GM19463 (cell line): ENCODE measurements around the gene ARL14EPL.

Source experiments
- ATAC-seq: cut with Tn5 transposase; IDR thresholded peaks from one replicate; pipeline ENCODE4 v1.9.1; 2021; ENCODE audit warnings: mild to moderate bottlenecking, moderate library complexity; ENCODE audit not compliant: unreplicated experiment

Gene ARL14EPL

GRCh38 chr5:116032094-116032517, at the start of gene ARL14EPL:
ARL14EPL (plus strand) TSS chr5:116032472; CDS start chr5:116051466, 18,994 bp downstream.
- peak; percentile 85 for ATAC-seq

DNA sequence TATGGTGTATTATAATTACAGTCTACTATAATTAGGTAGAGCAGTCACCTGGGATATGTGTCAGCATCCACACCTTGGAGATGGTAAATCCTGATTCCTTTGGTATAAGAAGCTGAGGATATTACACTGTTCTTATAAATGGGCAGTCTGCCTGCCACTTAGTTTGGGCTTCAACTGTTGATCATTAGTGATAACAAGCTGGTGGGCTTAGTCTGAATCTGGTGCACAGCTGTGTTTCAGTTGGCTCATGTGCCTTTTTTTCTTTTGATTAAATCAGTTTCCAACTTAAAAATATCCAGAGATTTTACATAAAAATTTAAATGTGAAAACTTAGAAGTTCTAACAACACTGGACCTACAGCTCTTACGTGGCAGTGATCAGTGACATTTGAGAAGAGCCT, 48.8 kb upstream of the ARL14EPL start:
- no peak for ATAC-seq

- ATAC-seq: no peak
Observed at GRCh38 chr5:115985802-115986757, 46.2 kb upstream of the ARL14EPL start.

GRCh38 chr5:115988002-115988401, 44.3 kb upstream of the ARL14EPL start:
- ATAC-seq: no peak

GRCh38 chr5:115992848-115993350, 39.4 kb upstream of the ARL14EPL start:
- ATAC-seq: no peak

GRCh38 chr5:115995351-115995750, 36.9 kb upstream of the ARL14EPL start:
- ATAC-seq: no peak

DNA sequence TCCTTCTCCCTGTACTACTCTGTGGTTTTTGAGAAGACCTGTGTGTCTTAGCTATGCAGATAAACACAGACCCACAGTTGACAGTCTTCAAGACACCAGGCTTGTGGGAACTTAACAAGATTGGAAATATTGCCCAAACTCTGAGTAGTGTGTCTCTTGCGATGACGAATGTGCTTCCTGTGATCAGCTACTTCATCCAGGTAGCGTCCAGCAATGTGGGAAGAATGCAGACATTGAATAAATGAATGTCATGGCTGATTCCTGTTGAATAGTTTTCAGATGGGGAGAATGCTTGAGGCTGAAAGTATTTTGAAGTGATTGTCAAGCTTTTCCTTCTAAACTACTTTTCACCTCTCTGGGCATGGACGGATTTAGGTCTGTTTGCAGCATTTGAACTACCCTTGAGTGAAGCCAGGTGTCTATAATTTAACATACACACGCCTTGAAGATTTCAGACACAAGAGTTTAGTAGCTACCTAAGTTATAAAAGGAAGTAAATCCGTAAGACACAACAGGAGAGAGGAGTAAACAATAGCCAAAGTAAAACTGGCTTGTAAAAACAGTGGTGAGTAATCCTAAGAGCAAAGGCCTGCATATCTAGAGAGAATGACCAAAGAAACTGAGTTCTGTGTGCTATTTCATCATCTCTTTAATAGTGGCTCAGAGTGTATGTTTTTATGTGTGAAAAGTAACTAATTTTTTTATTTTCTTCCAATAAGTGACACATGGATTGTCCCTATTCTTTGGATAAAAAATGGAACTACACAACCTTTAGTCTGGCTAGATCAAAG, 30.0 kb upstream of the ARL14EPL start:
- ATAC-seq: no peak

- no peak for ATAC-seq
Observed at GRCh38 chr5:116004248-116004647, 28.0 kb upstream of the ARL14EPL start.

- no peak for ATAC-seq
Observed at GRCh38 chr5:116009806-116010205, 22.5 kb upstream of the ARL14EPL start.

DNA sequence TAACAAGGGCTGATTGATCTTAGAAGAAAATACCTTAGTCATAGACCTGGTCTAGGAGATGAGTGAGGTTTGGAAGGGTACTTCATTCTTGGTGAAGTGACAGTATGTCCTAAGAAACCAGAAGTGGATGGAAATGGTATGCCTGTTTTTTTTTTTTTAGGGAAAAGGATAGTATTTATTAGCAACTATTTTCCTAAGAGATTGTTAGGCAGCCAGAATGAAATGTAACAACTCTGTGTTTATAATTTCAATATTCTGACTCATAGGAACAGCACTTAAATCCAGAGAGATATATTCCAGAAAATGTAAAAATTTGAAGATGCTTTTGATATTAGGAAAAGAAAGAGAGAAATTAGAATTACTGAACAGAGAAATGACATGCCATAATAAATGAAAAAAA, 21.2 kb upstream of the ARL14EPL start:
- ATAC-seq: no peak

GRCh38 chr5:116013207-116013785, 19.0 kb upstream of the ARL14EPL start:
- no peak for ATAC-seq

DNA sequence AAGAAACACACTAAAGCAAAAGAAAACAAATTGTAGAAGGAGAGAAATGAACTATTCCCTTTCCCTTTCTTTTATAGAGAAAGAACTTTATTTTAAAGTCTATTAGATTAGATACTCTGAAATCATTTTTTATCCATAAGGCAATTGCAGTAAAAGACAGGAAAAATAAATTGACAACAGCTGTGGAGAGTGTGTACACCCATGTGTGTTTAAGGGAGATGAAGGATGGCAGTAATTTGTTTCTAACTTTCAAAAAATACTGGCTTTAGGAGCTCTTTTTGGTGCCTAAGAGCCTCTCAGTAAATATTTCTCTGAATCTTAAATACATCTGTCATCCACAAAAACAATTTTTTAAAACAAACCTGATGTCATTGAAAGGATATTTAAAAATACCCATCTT, 18.3 kb upstream of the ARL14EPL start:
- no peak for ATAC-seq

- no peak for ATAC-seq
Observed at GRCh38 chr5:116023619-116024018, 8.7 kb upstream of the ARL14EPL start.

- no peak for ATAC-seq
Observed at GRCh38 chr5:116025866-116026265, 6.4 kb upstream of the ARL14EPL start.

DNA sequence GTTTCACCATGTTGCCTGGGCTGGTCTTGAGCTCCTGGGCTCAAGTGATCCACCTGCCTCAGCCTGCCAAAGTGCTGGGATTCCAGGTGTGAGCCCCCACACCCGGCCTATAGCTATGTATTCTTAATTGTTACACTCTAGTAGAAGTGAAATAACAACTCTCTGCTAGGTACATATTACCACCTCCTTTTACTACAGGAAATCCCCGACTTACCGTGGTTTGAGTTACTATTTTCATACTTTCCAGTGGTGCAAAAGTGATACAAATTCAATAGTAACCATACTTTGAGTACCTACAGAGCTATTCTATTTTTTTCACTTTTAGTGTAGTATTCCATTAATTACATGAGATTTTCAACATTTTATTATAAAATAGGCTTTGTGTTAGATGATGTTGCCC, 719 bp downstream of the ARL14EPL start:
- peak; percentile 36 for ATAC-seq

DNA sequence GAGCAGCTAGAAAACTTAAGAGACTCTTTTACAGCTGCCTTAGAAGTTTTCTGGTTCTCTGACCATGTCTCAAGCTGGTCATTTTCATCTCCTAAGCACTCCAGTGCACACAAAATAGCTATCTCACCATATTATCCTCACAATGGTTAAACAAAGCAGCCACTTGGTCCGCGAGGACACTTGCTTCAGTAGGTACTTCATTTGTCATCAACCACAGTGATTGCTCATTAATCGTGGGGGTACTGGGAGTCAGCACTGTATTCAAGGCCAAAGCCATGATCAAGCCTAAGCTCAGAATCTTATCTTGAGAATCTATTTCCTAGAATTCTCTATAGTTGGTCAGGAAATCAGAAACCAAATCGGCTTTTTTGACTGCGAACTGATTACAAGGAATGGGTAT, 2.9 kb downstream of the ARL14EPL start:
- ATAC-seq: no peak

GRCh38 chr5:116037236-116037822, 5.1 kb downstream of the ARL14EPL start:
- no peak for ATAC-seq

DNA sequence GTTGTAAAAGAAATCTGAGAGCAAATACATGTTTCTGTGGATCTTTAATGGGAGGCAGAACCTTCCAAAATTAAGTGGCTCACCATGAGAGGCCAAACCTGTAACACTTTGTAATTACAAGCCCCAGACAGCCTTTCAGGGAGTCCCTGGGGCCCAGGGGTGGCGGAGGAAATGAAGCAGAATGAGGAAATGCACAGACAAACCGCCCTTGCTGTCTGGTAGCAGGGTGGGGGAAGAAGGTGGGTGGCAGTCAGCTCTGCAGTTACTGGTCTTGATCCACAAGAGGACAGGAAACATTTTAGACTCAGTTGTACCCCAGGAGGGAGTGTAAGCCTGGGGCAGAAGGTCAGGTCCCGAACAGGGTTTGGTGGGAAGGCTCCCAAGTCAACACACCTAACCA, 6.5 kb downstream of the ARL14EPL start:
- ATAC-seq: peak; percentile 79

- no peak for ATAC-seq
Observed at GRCh38 chr5:116042375-116042774, 10.1 kb downstream of the ARL14EPL start.

- ATAC-seq: no peak
Observed at GRCh38 chr5:116044073-116044472, 11.8 kb downstream of the ARL14EPL start.

- ATAC-seq: no peak
Observed at GRCh38 chr5:116045821-116046220, 13.5 kb downstream of the ARL14EPL start.
